Activated CD8-positive, alpha-beta memory T cell treated with anti-CD3 and anti-CD28 coated beads, Interleukin-2, amount 50 U/mL, for 24 hours (primary cell): Measurements from ENCODE around the gene KRTAP5-5.
"Not testable (repeated sequence)": the region's sequence is repeated elsewhere in the genome, so short reads cannot be mapped to it uniquely, and the experiment has no call there.

ENCODE experiments used
- DNase-seq: peaks from one replicate; pipeline ENCODE4 v3.0.0-alpha.2; 2020; ENCODE audit errors: extremely low read depth

Gene KRTAP5-5

GRCh38 chr11:1607156-1607845 lies 22.3 kb upstream of the KRTAP5-5 start:
- not testable (repeated sequence) for DNase-seq

- DNase-seq = not testable (repeated sequence)
These were observed 21.7 kb upstream of the KRTAP5-5 start for GRCh38 chr11:1607901-1608300.

GRCh38 chr11:1608363-1608762 lies 21.2 kb upstream of the KRTAP5-5 start, which contains the start of gene KRTAP5-3:
Gene KRTAP5-3 (minus strand): TSS chr11:1608463. CDS start chr11:1608385, 78 bp downstream.
- no peak for DNase-seq

- no peak for DNase-seq
These were observed 11.3 kb upstream of the KRTAP5-5 start for GRCh38 chr11:1618231-1618630.

GRCh38 chr11:1619449-1619848 lies 10.1 kb upstream of the KRTAP5-5 start:
- DNase-seq = no peak

- DNase-seq = no peak
These were observed 7.5 kb upstream of the KRTAP5-5 start, which contains the start of gene KRTAP5-4 for GRCh38 chr11:1622086-1622485. Gene KRTAP5-4 (minus strand): TSS chr11:1622138. CDS start chr11:1622093, 45 bp downstream.

GRCh38 chr11:1623716-1624115 lies 5.9 kb upstream of the KRTAP5-5 start:
- DNase-seq = no peak

GRCh38 chr11:1624621-1625020 lies 5.0 kb upstream of the KRTAP5-5 start:
- no peak for DNase-seq

GRCh38 chr11:1625541-1625940 lies 4.0 kb upstream of the KRTAP5-5 start:
- no peak for DNase-seq

GRCh38 chr11:1628506-1629325 lies 859 bp upstream of the KRTAP5-5 start:
- peak; percentile 14 for DNase-seq

GRCh38 chr11:1630271-1630670 lies 696 bp downstream of the KRTAP5-5 start:
- no peak for DNase-seq

- DNase-seq = no peak
These were observed 1.5 kb downstream of the KRTAP5-5 start for GRCh38 chr11:1631066-1631568.

- DNase-seq = no peak
These were observed 2.6 kb downstream of the KRTAP5-5 start for GRCh38 chr11:1632053-1632714.

- DNase-seq = no peak
These were observed 4.3 kb downstream of the KRTAP5-5 start for GRCh38 chr11:1633864-1634263.

GRCh38 chr11:1636291-1636950 lies 6.8 kb downstream of the KRTAP5-5 start:
- no peak for DNase-seq

- DNase-seq = no peak
These were observed 8.1 kb downstream of the KRTAP5-5 start for GRCh38 chr11:1637628-1638027.

GRCh38 chr11:1638344-1638743 lies 8.8 kb downstream of the KRTAP5-5 start:
- no peak for DNase-seq

GRCh38 chr11:1639102-1639620 lies 9.6 kb downstream of the KRTAP5-5 start:
- no peak for DNase-seq

GRCh38 chr11:1639666-1640065 lies 10.1 kb downstream of the KRTAP5-5 start:
- DNase-seq = no peak

- no peak for DNase-seq
These were observed 10.7 kb downstream of the KRTAP5-5 start for GRCh38 chr11:1640076-1640946.
